Occipital lobe (tissue), 2 donors: Measurements from ENCODE around the gene SRCAP. TPM values are rescaled to one million over a fixed set of nuclear protein-coding genes. Genes with fewer than 3 reads are reported as not detected.
"Not testable (repeated sequence)": the region's sequence is repeated elsewhere in the genome, so short reads cannot be mapped to it uniquely, and the experiment has no call there.

Source experiments
- DNase-seq: peaks from one replicate; lab custom pipeline; 2025; lab: John Stamatoyannopoulos, UW
- total RNA-seq: library from RNA; depleted of rRNA; stranded (reverse); fragments of >200 nt; gene quantifications from one replicate; pipeline ENCODE4 v1.2.3, GENCODE V29; 2014

Gene SRCAP
- total RNA-seq, 1 donor from 2014 or later: 21.7 TPM

DNA sequence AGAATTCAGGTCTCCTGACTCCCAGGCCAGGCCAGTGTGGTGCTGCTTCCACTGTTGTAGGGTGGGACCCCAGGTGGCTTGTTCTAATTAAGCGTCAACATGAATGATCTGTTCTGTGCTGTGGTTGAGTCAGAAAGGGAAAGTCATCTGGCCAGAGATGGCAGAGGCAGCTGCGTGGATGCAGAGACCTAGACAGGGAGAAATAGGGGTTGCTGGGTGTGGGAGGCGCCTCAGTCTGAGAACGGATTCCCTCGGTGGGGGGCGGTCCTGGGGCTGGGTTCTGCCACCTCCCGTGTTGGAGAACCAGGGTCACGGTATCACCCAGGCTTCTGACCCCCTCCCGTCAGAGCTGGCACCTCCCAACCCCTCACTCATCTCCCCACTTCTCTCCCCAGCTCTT lies 35.2 kb upstream of the SRCAP start:
- DNase-seq: no peak

DNA sequence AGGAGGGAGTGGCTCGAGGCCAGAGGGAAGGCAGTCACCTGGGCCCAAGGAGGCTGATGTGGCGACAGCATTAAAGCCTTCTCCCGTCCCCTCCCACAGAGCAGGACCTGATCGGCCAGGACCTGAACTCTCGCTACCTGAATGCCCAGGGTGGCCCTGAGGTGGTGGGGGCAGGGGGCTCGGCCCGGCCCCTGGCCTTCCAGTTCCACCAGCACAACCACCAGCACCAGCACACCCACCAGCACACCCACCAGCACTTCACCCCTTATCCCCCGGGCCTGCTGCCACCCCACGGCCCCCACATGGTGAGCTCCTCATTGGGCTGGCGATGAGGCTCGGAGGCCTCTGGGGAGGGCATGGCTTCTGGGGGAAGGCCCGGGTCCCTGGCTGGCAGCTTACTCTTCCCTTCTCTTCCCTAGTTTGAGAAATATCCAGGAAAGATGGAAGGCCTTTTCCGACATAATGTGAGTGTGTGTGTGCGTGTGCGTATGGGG lies 34.3 kb upstream of the SRCAP start:
- no peak for DNase-seq

DNA sequence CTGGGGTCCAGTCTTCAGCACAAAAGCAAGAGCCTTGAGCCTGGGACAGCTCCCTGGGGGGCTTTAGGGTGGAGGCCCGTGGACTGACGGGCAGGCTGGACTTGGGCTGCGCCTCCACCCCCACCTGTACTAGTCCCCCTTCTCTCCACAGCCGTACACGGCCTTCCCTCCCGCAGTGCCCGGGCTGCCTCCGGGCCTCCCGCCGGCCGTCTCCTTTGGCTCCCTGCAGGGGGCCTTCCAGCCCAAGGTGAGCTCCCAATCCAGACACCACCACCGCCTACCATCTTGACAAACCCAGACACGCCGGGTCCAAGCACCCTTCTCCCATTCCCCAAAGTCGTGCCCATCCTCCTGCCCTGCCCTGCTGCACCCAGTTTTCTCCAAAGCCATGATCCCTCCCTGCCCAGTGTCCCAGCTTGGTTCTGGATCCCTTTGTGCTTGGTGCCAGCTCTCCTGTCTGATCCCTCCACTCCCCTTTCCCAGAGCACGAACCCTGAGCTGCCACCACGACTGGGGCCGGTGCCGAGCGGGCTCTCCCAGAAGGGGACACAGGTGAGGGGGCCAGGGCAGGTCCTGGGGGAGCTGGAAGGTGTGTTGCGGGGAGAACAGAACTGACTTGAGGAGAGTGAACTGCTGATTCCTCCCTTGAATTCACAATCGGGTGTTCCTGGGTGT lies 33.7 kb upstream of the SRCAP start:
- DNase-seq: no peak

DNA sequence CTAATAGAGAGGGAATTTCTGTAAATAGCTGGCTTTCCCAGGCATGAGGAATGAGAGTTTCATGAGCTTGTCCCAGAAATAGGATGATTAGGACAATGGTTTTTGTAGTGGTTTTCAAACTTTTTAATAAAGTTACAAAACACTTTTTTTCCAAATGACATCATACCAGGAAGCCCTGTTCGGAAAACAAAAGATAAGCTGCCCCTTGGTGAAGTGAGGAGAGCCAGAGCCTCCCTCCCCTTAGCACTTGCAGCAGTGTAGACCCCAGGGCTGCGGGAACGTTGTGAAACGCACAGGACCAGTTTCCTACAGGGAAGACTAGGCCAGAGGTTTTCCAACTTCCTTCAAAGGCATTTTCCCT lies 33.2 kb upstream of the SRCAP start:
- DNase-seq: no peak

DNA sequence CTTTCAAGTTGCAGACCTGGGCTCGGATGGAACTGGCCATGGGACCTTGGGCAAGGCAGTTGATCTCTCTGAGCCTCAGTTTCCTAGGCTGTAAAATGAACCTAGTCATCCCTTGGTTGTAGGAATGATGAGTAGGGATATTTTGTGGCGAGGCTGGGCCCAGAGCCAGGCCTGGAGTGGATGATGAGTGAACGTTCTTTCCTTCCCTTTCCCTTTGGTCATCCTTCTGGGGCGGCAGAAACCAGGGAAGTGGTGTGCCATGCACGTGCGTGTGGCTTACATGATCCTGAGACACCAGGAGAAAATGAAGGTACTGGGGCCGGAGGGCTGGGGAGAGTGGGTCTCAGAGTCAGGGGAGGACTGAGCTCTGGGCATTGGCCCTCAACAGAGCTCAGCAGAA lies 32.3 kb upstream of the SRCAP start:
- DNase-seq: no peak

DNA sequence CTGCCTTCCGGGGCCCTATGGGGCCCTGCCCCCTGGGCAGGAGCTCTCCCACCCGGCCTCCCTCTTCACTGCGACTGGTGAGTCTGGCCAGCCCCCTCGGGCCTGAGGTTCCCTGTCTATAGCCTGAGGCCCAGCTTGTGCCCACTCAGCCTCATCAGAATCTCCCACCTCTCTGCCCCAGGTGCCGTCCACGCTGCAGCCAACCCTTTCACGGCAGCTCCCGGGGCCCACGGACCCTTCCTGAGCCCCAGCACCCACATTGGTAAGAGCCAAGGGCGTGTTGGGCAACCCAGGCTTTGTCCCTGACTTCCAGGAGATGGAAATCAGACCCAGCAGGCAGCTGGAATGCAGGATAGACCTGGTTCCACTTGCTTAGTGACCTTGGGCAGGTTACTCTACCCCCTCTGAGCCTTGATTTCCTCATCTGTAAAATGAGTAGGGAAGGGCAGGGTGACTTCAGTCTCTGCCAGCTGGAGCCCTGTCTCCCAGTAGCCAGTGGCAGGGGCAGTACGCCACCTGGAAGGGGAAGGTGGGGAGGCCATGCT lies 31.5 kb upstream of the SRCAP start:
- DNase-seq: no peak

DNA sequence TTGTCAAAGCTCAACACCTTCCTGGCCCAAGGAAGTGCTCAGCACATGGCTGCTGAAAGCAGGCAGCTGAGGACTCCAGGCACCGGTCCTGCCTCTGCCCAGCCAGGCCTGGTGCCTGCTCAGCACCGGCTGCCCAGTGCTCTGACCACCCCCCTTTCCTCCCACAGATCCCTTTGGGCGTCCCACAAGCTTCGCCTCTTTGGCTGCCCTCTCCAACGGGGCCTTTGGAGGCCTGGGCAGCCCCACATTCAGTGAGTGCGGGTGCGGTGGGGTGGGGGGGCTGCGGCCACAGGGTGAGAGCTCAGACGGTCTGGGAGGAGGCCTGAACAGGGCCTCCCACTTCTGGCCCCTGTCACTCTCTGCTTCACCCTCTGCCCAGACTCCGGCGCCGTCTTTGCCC lies 30.6 kb upstream of the SRCAP start:
- no peak for DNase-seq

DNA sequence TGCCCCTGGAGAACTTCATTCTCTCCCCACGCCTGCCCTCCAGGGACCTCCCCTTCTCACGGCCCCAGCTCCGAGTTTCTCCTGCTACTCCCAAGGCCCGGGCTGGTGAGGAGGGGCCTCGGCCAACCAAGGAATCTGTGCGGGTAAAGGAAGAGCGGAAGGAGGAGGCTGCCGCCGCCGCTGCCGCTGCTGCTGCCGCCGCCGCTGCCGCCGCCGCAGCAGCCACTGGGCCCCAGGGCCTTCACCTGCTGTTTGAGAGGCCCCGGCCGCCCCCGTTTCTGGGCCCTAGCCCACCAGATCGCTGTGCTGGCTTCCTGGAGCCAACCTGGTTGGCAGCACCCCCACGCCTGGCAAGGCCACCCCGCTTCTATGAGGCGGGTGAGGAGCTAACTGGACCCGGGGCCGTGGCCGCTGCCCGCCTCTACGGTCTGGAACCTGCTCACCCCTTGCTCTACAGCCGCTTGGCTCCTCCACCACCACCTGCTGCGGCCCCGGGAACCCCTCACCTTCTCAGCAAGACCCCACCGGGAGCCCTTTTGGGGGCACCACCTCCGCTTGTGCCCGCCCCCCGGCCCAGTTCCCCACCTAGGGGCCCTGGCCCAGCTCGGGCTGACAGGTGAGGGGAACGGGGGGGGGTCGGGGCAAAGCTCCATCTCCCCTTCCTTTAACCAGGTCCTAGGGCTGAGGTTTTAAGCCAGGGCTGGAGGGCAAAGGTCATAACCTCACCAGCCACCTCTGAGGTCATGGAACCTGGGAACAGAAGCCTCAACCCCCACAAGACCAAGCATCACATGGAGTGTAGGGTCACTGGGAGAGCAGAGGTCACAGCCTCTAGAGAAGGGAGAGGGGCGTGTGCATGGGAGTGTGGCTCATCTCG lies 29.7 kb upstream of the SRCAP start:
- no peak for DNase-seq

DNA sequence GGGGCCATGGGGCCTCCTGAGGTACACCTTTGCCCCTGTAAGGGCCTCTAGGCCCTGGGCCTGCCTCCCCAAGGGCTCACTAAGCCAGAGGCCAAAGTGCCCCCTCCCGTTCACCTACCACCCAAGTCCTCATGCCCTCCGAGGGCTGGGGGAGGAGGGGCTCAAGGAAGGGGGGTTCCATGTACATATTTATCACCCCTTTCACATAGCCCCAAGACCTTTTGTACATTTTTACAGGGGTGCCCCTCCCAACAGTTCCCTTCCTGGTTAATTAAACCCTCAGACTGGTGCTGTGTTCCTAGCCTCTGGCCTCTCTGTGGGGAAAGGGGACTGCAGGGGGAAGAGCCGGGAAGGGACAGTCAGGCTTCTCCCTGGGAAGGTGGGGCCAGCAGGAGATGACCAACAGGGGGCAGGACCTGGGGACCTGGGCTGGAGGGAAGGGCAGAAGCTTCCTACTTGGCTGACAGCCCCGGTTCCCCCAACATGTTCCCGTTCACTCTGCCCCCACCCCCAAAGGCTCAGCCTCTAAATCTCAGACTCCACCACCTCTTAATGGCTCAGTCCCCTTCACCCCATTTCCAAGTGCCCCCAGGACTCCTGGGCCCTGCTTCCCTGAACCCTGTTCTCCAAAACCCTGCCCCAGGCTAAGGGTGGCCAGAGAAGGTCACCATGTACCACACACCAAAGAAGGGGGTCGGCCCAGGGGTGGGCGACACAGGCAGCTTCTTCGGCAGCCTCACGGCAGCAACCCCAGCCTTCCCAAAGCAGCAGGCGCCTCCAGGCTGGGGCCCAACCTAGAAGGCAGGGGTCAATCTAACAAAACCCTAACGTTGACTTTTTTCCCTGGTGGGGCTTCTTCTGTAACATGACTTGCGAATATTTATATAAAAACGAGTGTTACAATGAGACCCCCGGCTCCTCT lies 28.8 kb upstream of the SRCAP start:
- no peak for DNase-seq

DNA sequence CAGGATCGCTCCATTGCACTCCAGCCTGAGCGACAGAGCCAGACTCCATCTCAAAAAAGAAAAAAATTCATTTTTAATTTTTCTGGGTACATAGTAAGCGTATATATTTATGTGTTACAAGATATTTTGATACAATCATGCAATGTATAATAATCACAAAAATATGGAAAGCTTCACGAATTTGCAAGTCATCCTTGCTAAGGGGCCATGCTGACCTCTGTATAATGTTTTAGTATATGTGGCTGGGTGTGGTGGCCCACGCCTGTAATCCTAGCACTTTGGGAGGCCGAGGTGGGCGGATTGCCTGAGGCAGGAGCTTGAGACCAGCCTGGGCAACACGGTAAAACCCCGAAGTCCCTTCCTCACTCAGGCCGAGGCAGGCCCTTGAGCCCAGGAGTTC lies 23.8 kb upstream of the SRCAP start:
- DNase-seq: no peak

DNA sequence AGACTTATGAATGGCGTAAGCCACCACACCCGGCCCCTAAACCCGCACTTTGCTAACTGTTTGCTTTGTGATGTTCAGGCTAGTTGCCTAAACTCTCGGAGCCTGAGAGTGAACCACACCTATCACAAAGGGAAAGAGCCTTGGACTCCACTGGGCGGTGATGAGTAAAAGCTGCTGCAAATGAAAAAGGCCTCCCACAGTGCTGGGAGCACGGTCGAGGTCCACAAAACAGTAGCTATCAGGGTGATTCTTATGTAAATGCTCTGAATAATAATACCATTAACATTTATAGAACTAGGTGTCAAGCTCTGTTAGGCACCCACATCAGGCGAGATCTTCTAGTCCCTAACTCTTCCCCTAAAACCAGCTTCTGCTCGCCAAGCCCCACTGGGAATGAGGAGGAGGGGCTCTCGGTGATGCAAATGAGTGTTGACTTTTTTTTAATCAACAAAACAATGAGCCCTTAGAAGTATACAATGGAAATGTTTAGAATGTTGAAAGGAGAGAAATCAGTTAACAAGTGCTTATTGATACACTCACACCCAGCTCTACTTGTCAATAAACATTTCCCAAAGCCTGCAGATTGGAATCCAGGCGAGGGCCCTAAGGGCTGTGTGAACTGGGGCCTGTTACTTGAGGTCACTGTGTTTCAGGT lies 20.9 kb upstream of the SRCAP start:
- DNase-seq: no peak

DNA sequence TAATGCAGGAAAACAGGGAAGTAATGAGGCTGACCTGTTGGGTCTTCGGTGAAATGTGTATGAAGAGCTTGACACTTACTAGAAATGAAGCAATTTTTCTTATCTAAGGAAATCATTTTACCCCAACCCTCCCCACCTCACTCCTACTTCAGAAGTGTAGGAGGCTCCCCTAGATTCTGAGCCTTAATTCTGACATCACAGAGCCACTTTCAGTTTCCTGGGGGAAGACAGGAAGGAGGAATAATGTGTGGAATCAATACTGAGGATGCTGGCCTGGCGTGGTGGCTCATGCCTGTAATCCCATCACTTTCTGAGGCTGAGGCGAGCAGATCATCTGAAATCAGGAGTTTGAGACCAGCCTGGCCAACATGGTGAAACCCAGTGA lies 20.4 kb upstream of the SRCAP start:
- DNase-seq: no peak

DNA sequence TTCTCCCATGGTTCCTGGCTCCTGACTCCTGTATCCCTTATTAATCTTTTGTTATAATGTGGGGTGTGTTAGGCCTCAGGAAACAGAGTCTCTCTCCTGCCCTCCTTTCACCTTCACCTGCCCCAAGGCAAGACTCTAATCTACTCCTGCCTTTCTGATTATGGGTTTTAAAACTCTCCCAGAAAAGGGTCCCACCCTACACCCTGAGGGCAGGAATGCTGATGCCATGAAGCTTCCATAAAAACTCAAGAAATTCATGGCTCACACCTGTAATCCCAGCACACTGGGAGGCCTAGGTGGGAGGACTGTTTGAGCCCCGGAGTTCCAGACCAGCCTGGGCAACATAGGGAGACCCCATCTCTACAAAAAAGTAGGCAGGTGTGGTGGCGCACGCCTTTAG lies 18.6 kb upstream of the SRCAP start:
- no peak for DNase-seq

DNA sequence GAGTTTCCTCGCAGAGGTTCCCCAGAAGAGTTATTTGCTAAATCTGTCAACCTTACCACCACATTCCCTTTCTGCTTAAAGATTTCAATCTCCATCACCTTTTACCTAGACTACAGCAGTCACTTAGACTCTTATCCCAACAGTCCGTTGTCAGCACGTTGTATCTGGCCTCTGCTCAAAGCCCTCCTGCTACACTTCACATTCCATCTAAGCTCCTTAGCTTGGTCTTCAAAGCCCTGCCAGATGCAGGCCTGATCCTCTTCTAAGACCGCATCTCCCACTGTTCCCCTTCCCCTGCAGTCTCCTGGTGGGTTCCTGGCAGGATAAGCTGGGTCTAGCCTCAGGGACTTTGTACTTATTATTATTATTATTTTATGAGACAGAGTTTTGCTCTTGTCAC lies 10.3 kb upstream of the SRCAP start:
- no peak for DNase-seq

DNA sequence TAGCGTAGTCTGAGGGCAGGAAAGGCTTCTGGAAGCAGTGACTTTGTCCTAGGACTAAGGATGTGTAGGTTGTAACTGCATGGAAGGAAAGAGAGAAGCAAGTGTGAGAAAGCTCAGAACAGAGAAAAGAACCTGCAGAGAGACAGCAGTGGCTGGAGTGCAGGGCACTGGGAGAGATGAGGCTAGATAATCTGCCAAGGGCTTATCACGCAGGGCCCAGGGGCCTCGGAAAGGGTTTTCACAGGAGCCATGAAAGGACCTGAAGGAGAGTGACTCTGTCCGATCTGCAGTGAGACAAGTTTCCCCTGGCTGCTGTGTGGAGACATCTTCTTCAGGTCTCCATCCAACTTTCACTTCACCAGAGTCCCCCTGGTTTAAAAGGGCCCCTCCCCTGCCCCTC lies 7.1 kb upstream of the SRCAP start:
- no peak for DNase-seq

DNA sequence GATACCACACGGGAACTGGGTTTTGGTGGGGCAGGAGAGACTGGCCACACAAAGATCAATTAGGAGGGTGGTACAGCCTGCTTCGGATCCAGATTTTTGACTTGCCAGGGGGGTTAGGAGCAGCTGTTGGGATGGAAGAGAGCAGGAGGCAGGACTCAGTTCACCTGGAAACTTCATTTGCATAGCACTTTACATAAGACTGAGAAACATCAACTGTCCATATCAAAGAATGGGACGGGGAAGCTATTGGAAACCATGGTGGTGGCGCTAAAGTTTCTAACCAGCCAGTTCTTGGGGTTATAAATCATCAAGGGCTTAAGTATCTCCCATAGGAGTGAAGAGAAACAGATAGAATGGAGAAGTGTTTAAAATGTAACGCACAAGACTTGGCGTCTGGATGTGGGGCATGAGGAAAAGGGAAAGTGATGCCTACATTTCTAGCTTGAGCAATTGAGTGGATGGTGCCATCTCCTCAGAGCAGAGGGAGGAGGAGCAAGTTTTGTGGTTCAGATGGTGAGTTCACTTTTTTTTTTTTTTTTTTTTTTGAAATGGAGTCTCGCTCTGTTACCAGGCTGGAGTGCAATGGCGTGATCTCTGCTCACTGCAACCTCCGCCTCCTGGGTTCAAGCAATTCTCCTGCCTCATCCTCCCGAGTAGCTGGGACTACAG lies 6.4 kb upstream of the SRCAP start:
- DNase-seq: no peak

DNA sequence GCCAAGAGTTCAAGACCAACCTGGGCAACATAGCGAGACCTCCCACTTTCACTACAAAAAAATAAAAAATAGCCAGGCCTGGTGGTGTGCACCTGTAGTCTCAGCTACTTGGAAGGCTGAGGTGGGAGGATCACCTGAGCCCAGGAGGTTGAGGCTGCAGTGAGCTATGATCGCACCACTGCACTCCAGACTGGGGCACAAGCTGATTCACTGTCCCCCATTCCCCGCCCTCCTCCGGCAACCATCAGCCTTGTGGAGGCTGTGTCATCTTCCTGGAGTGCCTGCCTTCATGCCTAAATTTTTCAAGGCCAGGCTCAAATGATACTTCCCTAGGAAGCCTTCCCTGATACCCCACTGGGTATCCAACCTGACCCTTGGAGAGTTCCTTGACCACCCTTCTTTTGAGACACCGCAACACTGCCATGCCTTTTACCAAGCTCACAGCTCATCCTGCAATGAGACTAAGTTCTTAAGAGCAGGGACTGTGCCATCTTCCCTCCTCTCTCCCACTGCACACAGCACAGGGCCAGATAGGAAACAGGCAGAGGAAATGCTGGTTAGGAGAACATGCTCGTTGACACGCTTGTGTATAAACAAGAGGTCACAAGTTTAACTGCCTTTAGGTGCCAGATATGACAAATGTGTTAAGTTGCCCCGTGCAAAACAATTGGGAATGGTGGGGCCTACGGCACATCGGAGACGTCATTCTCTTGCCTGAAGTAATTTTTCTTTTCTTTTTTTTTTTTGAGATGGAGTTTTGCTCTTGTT lies 3.9 kb upstream of the SRCAP start:
- DNase-seq: no peak

DNA sequence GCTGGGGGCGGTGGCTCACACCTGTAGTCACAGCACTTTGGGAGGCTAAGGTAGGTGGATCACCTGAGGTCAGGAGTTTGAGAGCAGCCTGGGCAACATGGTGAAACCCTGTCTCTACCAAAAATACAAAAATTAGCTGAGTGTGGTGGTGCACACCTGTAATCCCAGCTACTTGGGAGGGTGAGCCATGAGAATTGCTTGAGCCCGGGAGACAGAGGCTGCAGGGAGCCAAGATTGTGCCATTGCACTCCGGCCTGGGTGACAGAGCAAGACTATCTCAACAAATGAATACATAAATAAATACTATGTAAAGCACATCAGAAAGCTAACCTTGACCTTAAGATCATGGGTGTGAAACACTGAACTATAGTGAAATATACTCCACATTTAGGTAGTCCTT lies 2.3 kb upstream of the SRCAP start:
- not testable (repeated sequence) for DNase-seq

DNA sequence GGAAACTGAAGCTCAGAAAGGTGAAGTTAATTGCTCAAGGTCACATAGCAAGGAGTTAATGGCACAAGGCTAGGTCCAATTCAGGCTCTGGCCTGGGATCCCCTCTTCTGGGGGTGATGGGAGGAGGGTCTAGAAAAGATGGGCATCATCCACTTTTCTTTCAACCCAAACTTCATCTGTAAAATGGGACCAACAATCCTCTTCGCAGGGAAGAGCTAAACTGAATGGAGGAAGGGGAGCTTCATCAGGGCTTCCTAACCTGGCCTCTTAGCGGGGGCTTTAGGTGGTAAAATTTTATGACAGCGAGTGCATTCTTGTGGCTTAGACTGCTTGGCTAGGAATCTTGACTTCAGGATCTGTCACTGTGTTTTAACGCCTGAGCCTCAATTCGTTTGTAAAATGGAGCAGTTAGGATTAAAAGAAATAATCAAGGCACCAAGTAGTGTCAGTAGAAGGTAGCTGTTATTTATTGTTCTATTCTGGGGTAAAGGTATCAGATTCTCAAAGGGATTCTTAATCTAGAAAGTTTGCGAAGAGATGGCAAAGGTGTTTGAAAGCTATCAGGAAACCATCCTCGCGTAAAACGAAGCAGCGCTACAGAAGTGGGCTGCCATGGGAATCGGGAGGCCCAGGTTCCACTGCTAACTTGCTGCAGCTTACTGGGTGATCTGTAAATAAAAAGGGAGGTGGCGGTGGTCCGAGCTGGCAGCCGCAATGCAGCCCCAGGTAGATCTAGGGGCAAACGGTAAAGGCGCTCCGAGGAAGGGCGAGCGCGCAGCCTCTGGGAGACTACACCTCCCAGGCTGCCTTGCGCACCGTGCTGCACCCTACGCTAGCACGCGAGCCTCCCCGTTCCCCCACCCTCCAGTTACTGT lies 1.5 kb upstream of the SRCAP start:
- peak; percentile 95 for DNase-seq
